ENCODE data around the gene TOP2A. TPM values are rescaled to one million over a fixed set of nuclear protein-coding genes. Genes with fewer than 3 reads are reported as not detected.

The TOP2A gene
- total and polyA plus RNA-seq, 9 of the 15 experiments (the other 6 are each of a cell fraction or from before 2014, with no cell fraction given), result 133 to 347 (median 259) TPM

DNA sequence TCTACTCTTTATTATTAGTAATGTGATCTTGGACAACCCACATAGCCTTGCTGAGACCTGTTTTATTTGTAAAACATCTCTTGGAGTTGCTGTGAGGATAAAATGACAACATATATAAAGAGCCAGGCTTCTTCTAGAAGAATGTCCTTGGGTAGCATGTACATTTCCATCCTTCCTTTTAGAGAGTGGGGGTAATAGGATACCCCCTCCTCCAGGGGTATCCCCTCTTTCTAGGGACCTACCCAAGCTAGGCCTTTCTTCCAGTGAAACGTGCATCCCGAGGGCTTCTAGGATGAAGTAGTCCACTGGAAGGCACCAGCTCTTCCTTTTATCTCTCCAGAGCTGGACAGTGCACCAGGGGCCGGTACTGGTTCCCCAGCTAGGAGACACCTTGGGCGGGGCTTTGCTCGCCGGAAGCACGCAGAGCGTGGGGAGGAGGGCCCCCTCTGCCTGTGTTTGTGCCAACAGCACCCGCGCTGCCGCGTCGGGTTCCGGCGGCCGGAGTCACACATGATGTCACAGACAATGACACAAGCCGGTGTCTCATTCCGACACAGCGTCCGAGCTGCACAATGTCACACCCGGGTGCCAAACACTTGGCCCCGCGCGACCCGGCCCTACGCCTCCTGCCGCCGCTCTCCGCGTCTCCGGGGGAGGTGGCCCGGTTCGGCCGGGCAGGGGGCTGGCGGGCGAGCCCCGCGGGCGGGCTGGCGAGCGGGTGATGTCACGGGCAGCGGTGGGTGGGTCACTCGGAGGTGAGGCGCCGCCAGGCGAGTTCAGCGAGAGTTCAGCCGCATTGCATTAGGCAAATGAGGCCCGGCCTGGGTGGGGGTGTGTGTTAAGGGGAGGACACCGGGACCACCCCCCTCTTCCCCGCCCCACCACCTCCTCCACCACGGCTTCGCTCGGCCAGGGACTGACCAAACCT, 76.6 kb downstream of the TOP2A start (continued):
- TF ChIP-seq HDAC3 (IDR thresholded peaks at IDR 0.05; ENCODE audit: borderline replicate concordance, partially characterized antibody) (no peak), ZNF12 (CRISPR knock-in tag; IDR thresholded peaks at IDR 0.05) (no peak), CREM (IDR thresholded peaks at IDR 0.05; ENCODE audit: low read depth) (peak; percentile 97), ZNF280B (CRISPR knock-in tag; IDR thresholded peaks at IDR 0.05) (no peak), TRIM24 (IDR thresholded peaks at IDR 0.05) (no peak), ZFX (CRISPR knock-in tag; IDR thresholded peaks at IDR 0.05) (peak; percentile 50; the same call in 1 of the 2 replicates), NCOA2 (IDR thresholded peaks at IDR 0.05; ENCODE audit: partially characterized antibody in 2 of 2) (no peak), JUND (IDR thresholded peaks at IDR 0.05; ENCODE audit: borderline replicate concordance, low read depth, low read length) (peak; percentile 74), JUND (tag; IDR thresholded peaks at IDR 0.05; ENCODE audit: borderline replicate concordance, low read depth, low read length) (no peak), NR4A1 (CRISPR knock-in tag; IDR thresholded peaks at IDR 0.05) (no peak), NR4A1 (tag; IDR thresholded peaks at IDR 0.05) (no peak), POLR2AphosphoS5 (IDR thresholded peaks at IDR 0.05; ENCODE audit: control insufficient read depth, insufficient read depth, low read depth, low read length) (peak; percentile 49; the same call in 1 of the 2 replicates), EZH2 (IDR thresholded peaks at IDR 0.05; ENCODE audit: borderline replicate concordance, low read depth, low read length) (no peak), RFX5 (IDR thresholded peaks at IDR 0.05; ENCODE audit: low read depth, low read length) (no peak), SMC3 (conservative IDR thresholded peaks at IDR 0.05; ENCODE audit: insufficient read depth, low read depth, low read length) (0 out of 2 replicates have a peak, but pooled peaks have one; percentile 4), STAT5A (IDR thresholded peaks at IDR 0.05; ENCODE audit: borderline replicate concordance, low read length) (no peak), MCM5 (IDR thresholded peaks at IDR 0.05; ENCODE audit: low read depth) (no peak), ZNF76 (CRISPR knock-in tag; IDR thresholded peaks at IDR 0.05; ENCODE audit: borderline replicate concordance) (no peak)
- TF ChIP-seq, protein P1, sequence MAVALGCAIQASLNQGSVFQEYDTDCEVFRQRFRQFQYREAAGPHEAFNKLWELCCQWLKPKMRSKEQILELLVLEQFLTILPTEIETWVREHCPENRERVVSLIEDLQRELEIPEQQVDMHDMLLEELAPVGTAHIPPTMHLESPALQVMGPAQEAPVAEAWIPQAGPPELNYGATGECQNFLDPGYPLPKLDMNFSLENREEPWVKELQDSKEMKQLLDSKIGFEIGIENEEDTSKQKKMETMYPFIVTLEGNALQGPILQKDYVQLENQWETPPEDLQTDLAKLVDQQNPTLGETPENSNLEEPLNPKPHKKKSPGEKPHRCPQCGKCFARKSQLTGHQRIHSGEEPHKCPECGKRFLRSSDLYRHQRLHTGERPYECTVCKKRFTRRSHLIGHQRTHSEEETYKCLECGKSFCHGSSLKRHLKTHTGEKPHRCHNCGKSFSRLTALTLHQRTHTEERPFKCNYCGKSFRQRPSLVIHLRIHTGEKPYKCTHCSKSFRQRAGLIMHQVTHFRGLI (CRISPR knock-in tag; IDR thresholded peaks at IDR 0.05), result no peak
